Measurements from ENCODE around the gene CSNK1G3.
"Not testable (repeated sequence)": the region's sequence is repeated elsewhere in the genome, so short reads cannot be mapped to it uniquely, and the experiment has no call there.

Gene CSNK1G3

GRCh38 chr5:123511648-123512605, at the start of gene CSNK1G3:
TSS of gene CSNK1G3 (plus strand) at chr5:123512177. CDS start at chr5:123545664, 33,487 bp downstream.
- peak; percentile 84 for DNase-seq

- DNase-seq, result not testable (repeated sequence)
Measured at GRCh38 chr5:123466839-123467238, 45.1 kb upstream of the CSNK1G3 start.

- no peak for DNase-seq
Measured at GRCh38 chr5:123471385-123471784, 40.6 kb upstream of the CSNK1G3 start.

GRCh38 chr5:123472150-123472924, 39.6 kb upstream of the CSNK1G3 start:
- no peak for DNase-seq

- no peak for DNase-seq
Measured at GRCh38 chr5:123474228-123474627, 37.7 kb upstream of the CSNK1G3 start.

- DNase-seq, result no peak
Measured at GRCh38 chr5:123476731-123477130, 35.2 kb upstream of the CSNK1G3 start.

- no peak for DNase-seq
Measured at GRCh38 chr5:123478546-123478945, 33.4 kb upstream of the CSNK1G3 start.

GRCh38 chr5:123482258-123482657, 29.7 kb upstream of the CSNK1G3 start:
- no peak for DNase-seq

GRCh38 chr5:123483446-123484077, 28.4 kb upstream of the CSNK1G3 start:
- no peak for DNase-seq

GRCh38 chr5:123485275-123485674, 26.7 kb upstream of the CSNK1G3 start:
- no peak for DNase-seq

- DNase-seq, result no peak
Measured at GRCh38 chr5:123486951-123487655, 24.9 kb upstream of the CSNK1G3 start.

- DNase-seq, result no peak
Measured at GRCh38 chr5:123490974-123491373, 21.0 kb upstream of the CSNK1G3 start.

GRCh38 chr5:123495211-123495610, 16.8 kb upstream of the CSNK1G3 start:
- not testable (repeated sequence) for DNase-seq

- DNase-seq, result no peak
Measured at GRCh38 chr5:123496892-123497291, 15.1 kb upstream of the CSNK1G3 start.

GRCh38 chr5:123500471-123500870, 11.5 kb upstream of the CSNK1G3 start:
- DNase-seq, result no peak

- no peak for DNase-seq
Measured at GRCh38 chr5:123502120-123502519, 9.9 kb upstream of the CSNK1G3 start.

GRCh38 chr5:123503299-123503698, 8.7 kb upstream of the CSNK1G3 start:
- DNase-seq, result no peak

GRCh38 chr5:123505633-123506032, 6.3 kb upstream of the CSNK1G3 start:
- no peak for DNase-seq

- DNase-seq, result no peak
Measured at GRCh38 chr5:123508441-123508840, 3.5 kb upstream of the CSNK1G3 start.

GRCh38 chr5:123511290-123511647, 708 bp upstream of the CSNK1G3 start:
- DNase-seq, result no peak

GRCh38 chr5:123512611-123513461, 859 bp downstream of the CSNK1G3 start:
- peak; percentile 7 for DNase-seq

Measured in activated effector memory CD4-positive, alpha-beta T cell treated with Interleukin-2 at 50 U/mL for 16 hours (primary cell).